Measurements from ENCODE around the gene ATP2A1. TPM values are rescaled to one million over a fixed set of nuclear protein-coding genes. Genes with fewer than 3 reads are reported as not detected.

ATP2A1 gene
- total RNA-seq, 2 donors from 2014 or later: not detected

DNA sequence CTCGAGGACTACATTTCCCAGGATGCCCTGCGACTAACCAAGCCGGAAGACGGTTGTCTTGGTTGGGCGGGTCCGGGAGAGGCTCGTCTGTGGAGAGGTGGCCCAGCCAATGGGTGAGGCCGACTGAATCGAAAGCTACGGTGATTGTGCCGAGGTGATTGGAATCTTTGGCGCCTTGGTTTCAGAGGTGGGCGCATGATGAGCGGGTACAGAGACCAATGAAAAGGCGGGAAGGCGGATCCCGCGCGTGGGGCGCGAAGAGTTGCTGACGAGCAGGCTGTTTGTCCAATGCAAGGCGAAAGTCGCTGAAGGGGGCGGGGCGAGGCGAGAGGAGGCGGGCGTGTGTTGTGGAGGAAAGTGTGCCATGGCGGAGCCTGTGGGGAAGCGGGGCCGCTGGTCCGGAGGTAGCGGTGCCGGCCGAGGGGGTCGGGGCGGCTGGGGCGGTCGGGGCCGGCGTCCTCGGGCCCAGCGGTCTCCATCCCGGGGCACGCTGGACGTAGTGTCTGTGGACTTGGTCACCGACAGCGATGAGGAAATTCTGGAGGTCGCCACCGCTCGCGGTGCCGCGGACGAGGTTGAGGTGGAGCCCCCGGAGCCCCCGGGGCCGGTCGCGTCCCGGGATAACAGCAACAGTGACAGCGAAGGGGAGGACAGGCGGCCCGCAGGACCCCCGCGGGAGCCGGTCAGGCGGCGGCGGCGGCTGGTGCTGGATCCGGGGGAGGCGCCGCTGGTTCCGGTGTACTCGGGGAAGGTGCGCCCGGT lies 72.5 kb downstream of the ATP2A1 start, which contains the start of gene NFATC2IP:
Gene NFATC2IP, plus strand, starts transcription at position 290 of the 762 bp plus-strand sequence. Its CDS starts 75 bp downstream, at position 365.
- ATAC-seq (peak; percentile 99), DNase-seq (peak; percentile 99 to 100 (median 99))
- peaks cover 19% of the 10 kb centered on the region for H3K4me1 ChIP-seq
- H3K27me3 ChIP-seq: no peaks in the 10 kb centered on the region
- peak within 1 kb of the TSS; percentile 65 to 86 (median 80) for H3K27ac ChIP-seq
- peak within 1 kb of the TSS; percentile 78 to 88 for H3K4me3 ChIP-seq
- H3K9me3 ChIP-seq: no peaks in the 10 kb centered on the region
- TF ChIP-seq, protein P1, sequence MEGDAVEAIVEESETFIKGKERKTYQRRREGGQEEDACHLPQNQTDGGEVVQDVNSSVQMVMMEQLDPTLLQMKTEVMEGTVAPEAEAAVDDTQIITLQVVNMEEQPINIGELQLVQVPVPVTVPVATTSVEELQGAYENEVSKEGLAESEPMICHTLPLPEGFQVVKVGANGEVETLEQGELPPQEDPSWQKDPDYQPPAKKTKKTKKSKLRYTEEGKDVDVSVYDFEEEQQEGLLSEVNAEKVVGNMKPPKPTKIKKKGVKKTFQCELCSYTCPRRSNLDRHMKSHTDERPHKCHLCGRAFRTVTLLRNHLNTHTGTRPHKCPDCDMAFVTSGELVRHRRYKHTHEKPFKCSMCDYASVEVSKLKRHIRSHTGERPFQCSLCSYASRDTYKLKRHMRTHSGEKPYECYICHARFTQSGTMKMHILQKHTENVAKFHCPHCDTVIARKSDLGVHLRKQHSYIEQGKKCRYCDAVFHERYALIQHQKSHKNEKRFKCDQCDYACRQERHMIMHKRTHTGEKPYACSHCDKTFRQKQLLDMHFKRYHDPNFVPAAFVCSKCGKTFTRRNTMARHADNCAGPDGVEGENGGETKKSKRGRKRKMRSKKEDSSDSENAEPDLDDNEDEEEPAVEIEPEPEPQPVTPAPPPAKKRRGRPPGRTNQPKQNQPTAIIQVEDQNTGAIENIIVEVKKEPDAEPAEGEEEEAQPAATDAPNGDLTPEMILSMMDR (IDR thresholded peaks at IDR 0.05): no peak
- TF ChIP-seq POLR2A (IDR thresholded peaks at IDR 0.05): peak in 2 of 3 donors; percentile 55 to 59
- intact Hi-C loops (cut with DNase I): no loop called here
- H3K36me3 ChIP-seq (replicated peaks in 1 of 2; ENCODE audit: insufficient read depth in 1 of 2, low read depth in 2 of 2): peaks cover 0 to 5% of the 10 kb centered on the region in 2 donors
- WGBS, 2 donors: 0 to 1% methylated on average over 23 to 54 of the region's 79 CpGs

DNA sequence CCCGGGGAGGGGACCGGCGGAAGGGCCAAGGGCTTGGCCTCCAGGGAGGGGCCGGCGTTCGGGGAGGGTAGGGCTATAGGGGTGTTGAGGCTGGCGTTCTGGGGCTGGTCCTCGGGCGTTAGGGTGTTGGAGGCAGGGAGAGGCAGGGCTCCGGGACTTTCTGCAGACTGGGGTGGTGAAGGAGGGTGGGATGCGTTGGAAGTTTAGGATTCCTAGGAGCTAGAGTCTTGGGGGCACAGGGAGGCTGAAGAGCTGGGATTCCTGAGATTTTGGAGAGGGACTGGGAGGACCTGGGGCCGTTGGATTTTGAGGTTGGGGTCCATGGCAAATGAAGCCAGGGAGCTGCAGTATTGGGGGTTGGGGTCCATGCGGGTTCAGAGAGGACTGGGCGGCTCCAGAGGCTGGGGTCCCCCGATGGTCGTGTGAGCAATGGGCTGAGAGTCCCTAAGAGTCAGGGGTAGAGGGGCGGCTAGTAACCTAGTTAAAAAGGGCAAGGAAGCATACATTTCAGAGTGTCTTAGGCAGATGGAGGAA lies 73.2 kb downstream of the ATP2A1 start:
- H3K9me3 ChIP-seq: no peaks in the 10 kb centered on the region
- DNase-seq: no peak
- H3K27ac ChIP-seq: peak overlapping the region in 3 of 4 donors; percentile 60 to 86 (median 79)
- no peak for ATAC-seq
- intact Hi-C loops (cut with DNase I): no loop called here
- H3K4me1 ChIP-seq: peaks cover 17% of the 10 kb centered on the region
- 2% methylated on average over 16 to 17 of the region's 17 CpGs for WGBS, 2 donors
- TF ChIP-seq, protein P1 (IDR thresholded peaks at IDR 0.05): no peak
- TF ChIP-seq POLR2A (IDR thresholded peaks at IDR 0.05): no peak
- peaks cover 0 to 6% of the 10 kb centered on the region in 2 donors for H3K36me3 ChIP-seq (replicated peaks in 1 of 2; ENCODE audit: insufficient read depth in 1 of 2, low read depth in 2 of 2)
- H3K27me3 ChIP-seq: no peaks in the 10 kb centered on the region
- H3K4me3 ChIP-seq: peak overlapping the region; percentile 78 to 88

Small RNA genes lying within 50 kb of the gene (microRNA-seq; reads per million reads assigned to microRNA genes)
- gene MIR4721 (ENCODE audit: borderline number of aligned reads in 2 of 2, borderline replicate concordance in 2 of 2): 0 reads per million in 2 donors

Small RNA genes lying within 50 kb of the gene (small RNA-seq; reads per million reads assigned to genes)
- gene RF00416: not detected

Other genes starting within 250 kb of the ATP2A1 start
- gene NPIPB8, start 240.4 kb upstream of the ATP2A1 start, total RNA-seq: under 1 TPM in 1 of 2 donors, not detected in 1; 0.52 TPM
- gene EIF3C, start 167.0 kb upstream of the ATP2A1 start, total RNA-seq: 100 to 1,000 TPM; 145 to 314 TPM
- gene NPIPB9, start 126.7 kb upstream of the ATP2A1 start, total RNA-seq: 1 to 10 TPM in 1 of 2 donors, not detected in 1; 6.7 TPM
- 100 to 1,000 TPM in 1 of 2 donors, 10 to 100 TPM in 1; 40.2 to 129 TPM for gene ATXN2L, start 55.5 kb upstream of the ATP2A1 start, total RNA-seq
- 100 to 1,000 TPM in 1 of 2 donors, 10 to 100 TPM in 1; 93.4 to 103 TPM for gene TUFM, start 32.1 kb upstream of the ATP2A1 start, total RNA-seq
- gene SH2B1, start 14.6 kb upstream of the ATP2A1 start, total RNA-seq: 10 to 100 TPM; 21.5 to 77.1 TPM
- 100 to 1,000 TPM in 1 of 2 donors, 10 to 100 TPM in 1; 27.2 to 118 TPM for gene RABEP2, start 46.8 kb downstream of the ATP2A1 start, total RNA-seq
- not detected for gene CD19, start 53.5 kb downstream of the ATP2A1 start, total RNA-seq
- 10 to 100 TPM; 20.0 to 65.6 TPM for gene NFATC2IP, start 72.4 kb downstream of the ATP2A1 start, total RNA-seq
- gene SPNS1, start 96.3 kb downstream of the ATP2A1 start, total RNA-seq: 10 to 100 TPM; 11.2 to 23.1 TPM
- gene LAT, start 106.6 kb downstream of the ATP2A1 start, total RNA-seq: 1 to 10 TPM; 1.6 to 4.7 TPM